Thoracic aorta (tissue), 2 donors: Measurements from ENCODE around the gene BSCL2. TPM values are rescaled to one million over a fixed set of nuclear protein-coding genes. Genes with fewer than 3 reads are reported as not detected.
"Not testable (repeated sequence)": the region's sequence is repeated elsewhere in the genome, so short reads cannot be mapped to it uniquely, and the experiment has no call there.

ENCODE experiments used
- ATAC-seq: fragments of 150-250 bp; one replicate; pipeline ENCODE4 v1.8.0; 2017; ENCODE audit warnings: low read depth; ENCODE audit not compliant: insufficient number of reproducible peaks, low FRiP score
- DNase-seq: peaks from one replicate; pipeline ENCODE4 v3.0.0-alpha.2; 2020; ENCODE audit warnings: low spot score
- H3K27ac ChIP-seq, 2 donors: fragments of 200-600 bp; sonication (generic); 1 replicate in 1 of 2; 2 replicates in 1 of 2; pipeline ENCODE4 v1.5.1; 2016; ENCODE audit warnings: mild to moderate bottlenecking in 2 of 2, moderate library complexity in 2 of 2
- H3K27me3 ChIP-seq: fragments of 200-600 bp; sonication (generic); replicated peaks from 2 replicates; pipeline ENCODE4 v1.6.0; 2016; ENCODE audit warnings: mild to moderate bottlenecking; ENCODE audit not compliant: insufficient read depth
- H3K36me3 ChIP-seq: fragments of 200-600 bp; sonication (generic); one replicate; pipeline ENCODE4 v1.5.1; 2016
- H3K4me1 ChIP-seq, 2 donors: fragments of 200-600 bp; sonication (generic); 1 replicate in 1 of 2; 2 replicates in 1 of 2; pipeline versions ENCODE4 v1.5.1 to v1.6.0; 2016; ENCODE audit warnings: low read depth in 2 of 2, mild to moderate bottlenecking in 1 of 2; ENCODE audit not compliant: control insufficient read depth in 1 of 2
- H3K4me3 ChIP-seq: fragments of 200-600 bp; sonication (generic); 2 replicates; pipeline ENCODE4 v1.5.1; 2016; ENCODE audit warnings: mild to moderate bottlenecking
- H3K9me3 ChIP-seq: fragments of 200-600 bp; sonication (generic); 2 replicates; pipeline ENCODE4 v1.5.1; 2016
- total RNA-seq, 2 donors: library from RNA; depleted of rRNA; stranded (reverse); fragments of >200 nt; gene quantifications; one replicate each; pipeline versions ENCODE4 v1.1.0 to v1.2.3, GENCODE V29; 2016
- TF ChIP-seq, protein P1 (sequence below): fragments of 200-600 bp; sonication (generic); IDR thresholded peaks from one replicate; pipeline ENCODE4 v1.5.1; 2019; ENCODE audit warnings: antibody characterized with exemption

The BSCL2 gene
- total RNA-seq, 2 donors from 2014 or later, result 14.0 to 50.9 TPM

DNA sequence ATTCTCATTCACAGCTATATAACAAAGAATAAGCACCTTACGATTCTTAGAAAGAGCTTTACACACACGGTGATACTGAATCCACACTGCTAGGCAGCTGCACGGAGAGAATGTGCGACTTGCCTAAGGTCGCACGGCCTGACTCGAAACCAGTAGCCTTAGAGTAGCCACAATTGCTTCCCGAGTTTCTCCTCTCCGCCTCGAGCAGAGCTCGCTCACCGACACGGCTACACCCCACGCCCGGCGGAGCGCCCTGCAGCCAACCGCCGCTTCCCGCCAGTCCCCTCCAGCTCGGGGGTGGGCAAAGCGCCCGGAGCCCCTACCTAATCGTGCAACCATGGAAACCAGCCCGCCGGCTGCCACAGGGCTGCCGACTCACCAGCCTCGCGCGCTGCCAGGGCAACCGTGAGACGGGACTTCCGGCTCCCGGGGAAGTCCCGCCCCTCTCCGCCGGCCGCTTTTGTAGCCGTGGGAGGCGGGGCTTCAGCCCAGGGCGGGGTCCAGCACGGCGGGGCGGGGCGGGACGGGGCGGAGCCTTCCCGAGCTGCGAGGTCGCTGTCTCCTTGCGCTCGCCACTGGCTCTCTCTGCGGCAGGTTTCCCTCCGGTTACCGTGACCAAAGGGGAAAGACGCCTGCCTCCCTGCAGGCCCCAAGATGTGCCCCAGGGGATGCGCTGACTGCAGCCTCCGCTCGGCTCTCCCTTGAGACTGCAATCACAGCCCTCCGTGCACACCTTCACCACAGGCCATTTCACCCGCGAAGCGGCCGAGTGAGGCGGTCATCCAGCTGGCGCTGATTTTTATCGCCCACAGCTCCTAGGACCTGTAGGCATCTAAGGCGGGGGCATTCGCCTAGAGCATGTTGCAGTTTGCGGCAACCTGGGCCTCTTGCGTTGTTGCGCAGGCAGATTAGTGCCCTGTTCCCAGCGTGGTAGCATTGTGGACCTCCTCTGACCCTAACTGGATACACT lies 1.1 kb downstream of the BSCL2 start:
- peak; percentile 71 for ATAC-seq
- H3K36me3 ChIP-seq, result peaks cover 5% of the 10 kb centered on the region
- peaks cover 12 to 44% of the 10 kb centered on the region in 2 donors for H3K4me1 ChIP-seq
- H3K27ac ChIP-seq, result peak overlapping the region; percentile 59 to 74
- H3K9me3 ChIP-seq, result no peaks in the 10 kb centered on the region
- no peaks in the 10 kb centered on the region for H3K27me3 ChIP-seq
- DNase-seq, result peak; percentile 91
- TF ChIP-seq, protein P1, sequence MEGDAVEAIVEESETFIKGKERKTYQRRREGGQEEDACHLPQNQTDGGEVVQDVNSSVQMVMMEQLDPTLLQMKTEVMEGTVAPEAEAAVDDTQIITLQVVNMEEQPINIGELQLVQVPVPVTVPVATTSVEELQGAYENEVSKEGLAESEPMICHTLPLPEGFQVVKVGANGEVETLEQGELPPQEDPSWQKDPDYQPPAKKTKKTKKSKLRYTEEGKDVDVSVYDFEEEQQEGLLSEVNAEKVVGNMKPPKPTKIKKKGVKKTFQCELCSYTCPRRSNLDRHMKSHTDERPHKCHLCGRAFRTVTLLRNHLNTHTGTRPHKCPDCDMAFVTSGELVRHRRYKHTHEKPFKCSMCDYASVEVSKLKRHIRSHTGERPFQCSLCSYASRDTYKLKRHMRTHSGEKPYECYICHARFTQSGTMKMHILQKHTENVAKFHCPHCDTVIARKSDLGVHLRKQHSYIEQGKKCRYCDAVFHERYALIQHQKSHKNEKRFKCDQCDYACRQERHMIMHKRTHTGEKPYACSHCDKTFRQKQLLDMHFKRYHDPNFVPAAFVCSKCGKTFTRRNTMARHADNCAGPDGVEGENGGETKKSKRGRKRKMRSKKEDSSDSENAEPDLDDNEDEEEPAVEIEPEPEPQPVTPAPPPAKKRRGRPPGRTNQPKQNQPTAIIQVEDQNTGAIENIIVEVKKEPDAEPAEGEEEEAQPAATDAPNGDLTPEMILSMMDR, result no peak
- peak overlapping the region; percentile 82 for H3K4me3 ChIP-seq

DNA sequence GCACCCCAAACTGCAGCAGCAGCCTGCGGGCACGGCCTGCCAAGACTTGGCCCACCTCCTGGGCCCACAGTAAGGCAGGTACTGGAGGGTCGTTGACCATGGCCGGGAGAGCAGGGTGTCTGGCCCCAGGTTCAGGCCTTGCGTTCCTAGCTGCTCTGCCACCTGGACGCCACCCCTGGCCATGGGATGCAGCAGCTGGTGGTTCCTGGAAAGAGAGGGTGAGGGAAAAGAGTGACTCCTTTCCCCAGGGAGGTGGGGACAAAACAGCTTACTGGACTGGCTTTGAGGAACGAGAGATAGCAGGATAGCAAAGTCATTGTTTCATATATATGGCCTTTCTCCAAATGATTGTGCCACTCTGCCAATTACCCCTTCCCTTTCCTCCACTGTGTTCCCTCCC lies 1.8 kb downstream of the BSCL2 start:
- Histone ChIP-seq H3K4me3 (peak overlapping the region; percentile 82), H3K36me3 (peaks cover under 1% of the 10 kb centered on the region), H3K27ac (peak overlapping the region; percentile 59 to 74), H3K27me3 (no peaks in the 10 kb centered on the region), H3K4me1 (peaks cover 12 to 39% of the 10 kb centered on the region in 2 donors), H3K9me3 (no peaks in the 10 kb centered on the region)
- DNase-seq (no peak), ATAC-seq (no peak)
- TF ChIP-seq, protein P1, result no peak

DNA sequence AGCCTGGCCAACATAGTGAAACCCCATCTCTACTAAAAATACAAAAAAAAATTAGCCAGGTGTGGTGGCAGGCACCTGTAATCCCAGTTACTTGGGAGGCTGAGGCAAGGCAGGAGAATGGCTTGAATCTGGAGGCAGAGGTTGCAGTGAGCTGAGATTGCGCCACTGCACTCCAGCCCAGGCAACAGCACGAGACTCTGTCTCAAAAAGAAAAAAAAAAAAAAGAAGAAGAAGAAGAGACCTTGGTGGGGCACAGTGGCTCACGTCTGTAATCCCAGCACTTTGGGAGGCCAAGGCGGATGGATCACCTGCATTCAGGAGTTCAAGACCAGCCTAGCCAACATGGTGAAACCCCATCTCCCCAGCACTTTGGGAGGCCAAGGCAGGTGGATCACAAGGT lies 3.3 kb downstream of the BSCL2 start:
- H3K27me3 ChIP-seq, H3K27ac ChIP-seq, ATAC-seq, H3K4me3 ChIP-seq, H3K9me3 ChIP-seq, H3K36me3 ChIP-seq, DNase-seq: not testable (repeated sequence)
- peaks cover 7 to 30% of the 10 kb centered on the region in 2 donors for H3K4me1 ChIP-seq

DNA sequence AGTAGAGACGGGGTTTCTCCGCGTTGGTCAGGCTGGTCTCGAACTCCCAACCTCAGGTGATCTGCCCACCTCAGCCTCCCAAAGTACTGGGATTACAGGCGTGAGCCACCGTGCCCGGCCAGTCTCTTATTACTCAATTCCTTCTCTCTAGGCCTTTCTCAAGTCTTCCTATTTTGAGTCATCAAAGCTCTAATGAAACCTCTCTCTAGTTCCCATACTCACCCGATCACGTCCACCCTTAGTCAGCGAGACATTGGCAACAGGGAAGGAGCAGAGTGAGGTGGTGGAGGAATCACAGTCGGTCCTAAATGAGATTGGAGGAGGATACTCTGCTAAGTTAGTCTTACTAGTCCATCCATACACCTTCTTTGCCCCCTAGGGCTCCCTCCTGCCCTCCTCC lies 5.0 kb downstream of the BSCL2 start:
- Histone ChIP-seq H3K4me3 (no peak overlapping the region), H3K27ac (no peak overlapping the region), H3K27me3 (no peaks in the 10 kb centered on the region), H3K4me1 (peaks cover 7 to 19% of the 10 kb centered on the region in 2 donors), H3K9me3 (no peaks in the 10 kb centered on the region), H3K36me3 (no peaks in the 10 kb centered on the region)
- no peak for ATAC-seq
- no peak for DNase-seq
- TF ChIP-seq, protein P1, result no peak

DNA sequence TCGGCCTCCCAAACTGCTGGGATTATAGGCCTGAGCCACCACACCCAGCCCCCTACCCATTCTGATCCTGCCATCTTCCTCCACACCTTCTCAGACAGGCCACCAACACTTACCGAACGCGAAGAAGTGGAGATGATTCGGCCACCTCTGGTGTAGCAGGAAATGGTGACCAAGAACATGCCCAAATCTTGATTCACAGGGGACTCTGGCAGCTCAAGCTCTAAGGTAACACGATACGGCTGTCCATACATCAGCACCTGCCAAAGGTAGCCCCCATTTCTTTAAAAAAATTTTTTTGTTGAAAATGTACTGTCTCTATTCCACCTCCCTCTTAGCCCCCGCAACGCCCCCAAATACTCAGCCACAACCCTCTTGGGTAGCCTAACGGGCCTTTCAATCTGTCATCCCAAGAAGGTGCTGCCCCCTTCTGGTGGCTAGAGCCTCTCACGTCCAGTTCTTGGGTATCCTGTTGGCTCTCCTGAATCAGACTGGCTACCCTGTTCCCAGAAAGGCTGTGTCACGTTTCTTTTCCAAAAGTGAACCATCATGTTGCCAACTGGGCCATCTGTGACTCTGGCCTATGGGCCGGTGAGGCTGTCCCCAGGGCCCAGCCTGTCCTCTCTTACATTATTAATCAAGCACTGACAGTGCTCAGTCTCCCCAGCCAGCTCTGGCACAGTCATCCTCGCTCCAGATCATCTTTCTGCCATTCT lies 12.6 kb downstream of the BSCL2 start:
- Histone ChIP-seq H3K27ac (no peak overlapping the region), H3K4me1 (peaks cover 0 to 7% of the 10 kb centered on the region in 2 donors), H3K36me3 (peaks cover 31% of the 10 kb centered on the region), H3K9me3 (no peaks in the 10 kb centered on the region), H3K27me3 (no peaks in the 10 kb centered on the region), H3K4me3 (no peak overlapping the region)
- TF ChIP-seq, protein P1, result peak; percentile 81
- DNase-seq, result peak; percentile 54
- peak; percentile 49 for ATAC-seq

DNA sequence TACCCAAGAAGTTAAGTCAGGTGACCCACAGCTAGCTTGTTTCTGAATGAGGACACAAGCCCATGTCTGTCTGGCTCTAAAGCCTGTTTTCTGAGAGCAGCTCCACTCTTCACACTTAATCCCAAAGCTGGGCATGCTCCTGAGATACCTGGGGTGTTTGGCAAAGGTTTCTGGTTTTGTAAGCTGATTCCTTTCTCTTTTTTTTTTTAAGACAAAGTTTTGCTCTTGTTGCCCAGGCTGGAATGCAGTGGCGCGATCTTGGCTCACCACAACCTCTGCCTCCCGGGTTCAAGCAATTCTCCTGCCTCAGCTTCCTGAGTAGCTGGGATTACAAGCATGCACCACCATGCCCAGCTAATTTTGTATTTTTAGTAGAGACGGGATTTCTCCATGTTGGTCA lies 13.6 kb downstream of the BSCL2 start:
- not testable (repeated sequence) for DNase-seq, ATAC-seq
- H3K36me3 ChIP-seq, result peaks cover 31% of the 10 kb centered on the region

More for the DNA sequence above, 13.6 kb downstream of the BSCL2 start:
- H3K27ac ChIP-seq, H3K4me1 ChIP-seq, H3K4me3 ChIP-seq, H3K9me3 ChIP-seq, H3K27me3 ChIP-seq: not testable (repeated sequence)
